HepG2 (cell line): ENCODE results near the gene OAS2. TPM values are rescaled to one million over a fixed set of nuclear protein-coding genes. Genes with fewer than 3 reads are reported as not detected.

Experiments used
- GABPA ChIP-seq, 2 experiments: IDR thresholded peaks; 2 replicates each; pipeline ENCODE4 v1.6.1; 2011 to 2016; ENCODE audit warnings: low read depth in 2 of 2, low read length in 1 of 2, missing biosample characterization in 1 of 2, missing genetic modification characterization in 1 of 2
- HBP1 ChIP-seq: IDR thresholded peaks from 2 replicates; pipeline ENCODE4 v1.6.1; 2016; ENCODE audit warnings: low read depth, control low read depth
- HCFC1 ChIP-seq: fragments of 150-350 bp; IDR thresholded peaks from 2 replicates; pipeline ENCODE4 v1.6.1; 2014; ENCODE audit warnings: low read depth, low read length
- HDAC1 ChIP-seq: sonication (generic); formaldehyde crosslinking; IDR thresholded peaks from 2 replicates; pipeline ENCODE4 v1.5.1; 2020; ENCODE audit warnings: mild to moderate bottlenecking, missing genetic modification reagents
- KLF15 ChIP-seq: sonication (generic); formaldehyde crosslinking; IDR thresholded peaks from 2 replicates; pipeline ENCODE4 v1.8.1; 2023; ENCODE audit warnings: borderline replicate concordance, mild to moderate bottlenecking, inconsistent platforms, missing genetic modification reagents, mixed read lengths
- NFAT5 ChIP-seq: sonication (generic); formaldehyde crosslinking; IDR thresholded peaks from 2 replicates; pipeline ENCODE4 v1.4.0; 2020; ENCODE audit warnings: missing genetic modification reagents
- NPAS2 ChIP-seq: sonication (generic); formaldehyde crosslinking; IDR thresholded peaks from 2 replicates; pipeline ENCODE4 v1.8.0; 2022; ENCODE audit warnings: mild to moderate bottlenecking, missing genetic modification reagents, borderline replicate concordance
- RNF2 ChIP-seq: fragments of 450-650 bp; conservative IDR thresholded peaks from 2 replicates; pipeline ENCODE4 v1.6.1; 2016; ENCODE audit warnings: low read depth
- SMAD3 ChIP-seq: sonication (generic); formaldehyde crosslinking; IDR thresholded peaks from 2 replicates; pipeline ENCODE4 v1.4.0; 2020; ENCODE audit warnings: missing genetic modification reagents
- TEAD2 ChIP-seq: sonication (generic); formaldehyde crosslinking; IDR thresholded peaks from 2 replicates; pipeline ENCODE4 v1.9.0; 2021; ENCODE audit warnings: missing genetic modification reagents
- ZBTB25 ChIP-seq: IDR thresholded peaks from 2 replicates; pipeline ENCODE4 v1.6.1; 2018; ENCODE audit warnings: missing genetic modification reagents
- ZBTB42 ChIP-seq: sonication (generic); formaldehyde crosslinking; IDR thresholded peaks from 2 replicates; pipeline ENCODE4 v1.5.0; 2020; ENCODE audit warnings: mild to moderate bottlenecking, missing genetic modification reagents
- ZBTB7A ChIP-seq: sonication (generic); formaldehyde crosslinking; IDR thresholded peaks from 2 replicates; pipeline ENCODE4 v1.8.0; 2022; ENCODE audit warnings: mild to moderate bottlenecking, missing genetic modification reagents
- ZNF30 ChIP-seq: sonication (generic); formaldehyde crosslinking; IDR thresholded peaks from 2 replicates; pipeline ENCODE4 v1.5.0; 2020; ENCODE audit warnings: mild to moderate bottlenecking, missing genetic modification reagents
- ZNF556 ChIP-seq: sonication (generic); formaldehyde crosslinking; IDR thresholded peaks from 2 replicates; pipeline ENCODE4 v1.4.0; 2020; ENCODE audit warnings: mild to moderate bottlenecking, missing genetic modification reagents, borderline replicate concordance
- ZNF597 ChIP-seq: sonication (generic); formaldehyde crosslinking; IDR thresholded peaks from 2 replicates; pipeline ENCODE4 v1.5.0; 2020; ENCODE audit warnings: missing genetic modification reagents
- ZNF740 ChIP-seq: sonication (generic); formaldehyde crosslinking; IDR thresholded peaks from 2 replicates; pipeline ENCODE4 v1.4.0; 2020; ENCODE audit warnings: missing genetic modification reagents
- ZNF768 ChIP-seq: sonication (generic); formaldehyde crosslinking; IDR thresholded peaks from 2 replicates; pipeline ENCODE4 v1.4.0; 2020; ENCODE audit warnings: missing genetic modification reagents
- ZNF773 ChIP-seq: sonication (generic); formaldehyde crosslinking; IDR thresholded peaks from 2 replicates; pipeline ENCODE4 v1.4.0; 2020; ENCODE audit warnings: missing genetic modification reagents, borderline replicate concordance
- polyA plus RNA-seq, 8 experiments: library from polyadenylated mRNA; depleted of rRNA in 3 of 8; stranded (reverse) in 7 of 8; unstranded in 1 of 8; fragments of >200 nt; fragmentation: Illumina TruSeq in 4 of 8; extraction: Trizol in 4 of 8; gene quantifications; 2 replicates each; pipeline versions ENCODE4 v1.2.1 to v1.2.3, GENCODE V29; 2011 to 2016; ENCODE audit warnings: low read depth in 4 of 8, missing spikeins in 1 of 8, mixed read lengths in 1 of 8; ENCODE audit not compliant: insufficient read depth in 1 of 8
- total RNA-seq, 5 experiments: library from RNA; depleted of rRNA; stranded (reverse); fragments of >200 nt; fragmentation: Illumina TruSeq; extraction: Trizol; gene quantifications; 2 replicates each; pipeline ENCODE4 v1.2.3, GENCODE V29; 2016; ENCODE audit warnings: low read depth in 1 of 5

Gene OAS2
- total and polyA plus RNA-seq, 2 of the 13 experiments (the other 11 are each of a cell fraction or from before 2014, with no cell fraction given), result 0.05 to 0.24 TPM

GRCh38 chr12:112937741-112938719 lies 40.3 kb upstream of the OAS2 start, which contains the start of gene OAS3 (continued):
- no peak for TF ChIP-seq NFAT5 (CRISPR knock-in tag)
- peak; percentile 54; the same call in 1 of the 2 replicates for TF ChIP-seq ZNF556 (CRISPR knock-in tag)
- TF ChIP-seq TEAD2 (CRISPR knock-in tag), result no peak
- no peak for TF ChIP-seq HCFC1
- TF ChIP-seq HBP1, result peak; percentile 76; the same call in 1 of the 2 replicates
- no peak for TF ChIP-seq ZNF773 (CRISPR knock-in tag)
- TF ChIP-seq ZBTB42 (CRISPR knock-in tag), result no peak
- TF ChIP-seq NPAS2 (CRISPR knock-in tag), result no peak
- no peak for TF ChIP-seq ZNF30
- TF ChIP-seq KLF15 (CRISPR knock-in tag), result no peak
- 0 out of 2 replicates have a peak, but pooled peaks have one; percentile 42 for TF ChIP-seq ZBTB25 (CRISPR knock-in tag)
- TF ChIP-seq SMAD3 (CRISPR knock-in tag), result no peak
- TF ChIP-seq ZNF597 (CRISPR knock-in tag), result no peak
- no peak for TF ChIP-seq ZBTB7A (CRISPR knock-in tag)
- TF ChIP-seq ZNF768 (CRISPR knock-in tag), result peak; percentile 7; the same call in 1 of the 2 replicates
- peak; percentile 22; the same call in 1 of the 2 replicates for TF ChIP-seq GABPA (IDR thresholded peaks at IDR 0.05; ENCODE audit: low read depth, low read length)
- TF ChIP-seq GABPA (CRISPR knock-in tag; IDR thresholded peaks at IDR 0.05; ENCODE audit: low read depth), result peak; percentile 75
- peak; percentile 86 for TF ChIP-seq HDAC1 (CRISPR knock-in tag)
- TF ChIP-seq ZNF740, result no peak
- no peak for TF ChIP-seq RNF2
